C1 segment of cervical spinal cord (tissue), 14 donors: ENCODE data around the gene PHF1.

ENCODE experiments used
- DNase-seq, 14 donors: peaks; one replicate each; lab custom pipeline; 2025; lab: John Stamatoyannopoulos, UW

The PHF1 gene

GRCh38 chr6:33453393-33454008 lies 42.7 kb downstream of the PHF1 start:
- no peak for DNase-seq

- peak; percentile 72 to 96 (median 94) for DNase-seq
These were observed 43.5 kb downstream of the PHF1 start, which contains the start of gene ZBTB9 for GRCh38 chr6:33454009-33454946. TSS of gene ZBTB9 (plus strand) at chr6:33454576. CDS start at chr6:33455101, 525 bp downstream.

GRCh38 chr6:33455051-33455450 lies 44.2 kb downstream of the PHF1 start:
- no peak for DNase-seq

- no peak for DNase-seq
These were observed 45.3 kb downstream of the PHF1 start for GRCh38 chr6:33456156-33456555.

GRCh38 chr6:33458676-33459075 lies 47.9 kb downstream of the PHF1 start:
- DNase-seq: no peak

- DNase-seq: no peak
These were observed 48.4 kb downstream of the PHF1 start for GRCh38 chr6:33459226-33459625.
